IPS-20b (cell line): ENCODE results near the gene DUSP16.

Experiments used
- H3K27ac ChIP-seq: one replicate; pipeline ENCODE4 v1.5.1; 2013; ENCODE audit warnings: low read length
- H3K27me3 ChIP-seq: 2 replicates; pipeline ENCODE4 v1.6.1; 2013; ENCODE audit warnings: mild to moderate bottlenecking, low read length, inconsistent platforms; ENCODE audit not compliant: insufficient read depth
- H3K36me3 ChIP-seq: 2 replicates; pipeline ENCODE4 v1.6.1; 2013; ENCODE audit warnings: low read depth, mild to moderate bottlenecking, inconsistent platforms, low read length, moderate library complexity; ENCODE audit not compliant: insufficient read depth
- H3K4me1 ChIP-seq: 2 replicates; pipeline ENCODE4 v1.6.1; 2013; ENCODE audit warnings: mild to moderate bottlenecking, control low read depth, inconsistent platforms, low read length, moderate library complexity; ENCODE audit not compliant: insufficient read depth
- H3K4me3 ChIP-seq: 2 replicates; pipeline ENCODE4 v1.5.1; 2013; ENCODE audit warnings: mild to moderate bottlenecking, low read length, inconsistent platforms
- H3K9ac ChIP-seq: 2 replicates; pipeline ENCODE4 v1.6.1; 2013; ENCODE audit warnings: low read depth, mild to moderate bottlenecking, inconsistent platforms, low read length, moderate library complexity
- H3K9me3 ChIP-seq: 2 replicates; pipeline ENCODE4 v1.6.1; 2013; ENCODE audit warnings: mild to moderate bottlenecking, low read depth, low read length, inconsistent platforms; ENCODE audit not compliant: insufficient read depth

The DUSP16 gene

GRCh38 chr12:12486661-12487240 lies 75.9 kb downstream of the DUSP16 start:
- H3K9ac ChIP-seq: no peak overlapping the region
- H3K27ac ChIP-seq: no peak overlapping the region
- no peaks in the 10 kb centered on the region for H3K27me3 ChIP-seq
- no peak overlapping the region for H3K4me3 ChIP-seq
- H3K36me3 ChIP-seq: peaks cover 60% of the 10 kb centered on the region
- no peaks in the 10 kb centered on the region for H3K9me3 ChIP-seq
- no peaks in the 10 kb centered on the region for H3K4me1 ChIP-seq

- Histone ChIP-seq H3K4me1 (no peaks in the 10 kb centered on the region), H3K9ac (no peak overlapping the region), H3K4me3 (no peak overlapping the region), H3K9me3 (no peaks in the 10 kb centered on the region), H3K36me3 (peaks cover 67% of the 10 kb centered on the region), H3K27ac (no peak overlapping the region), H3K27me3 (no peaks in the 10 kb centered on the region)
Measured at GRCh38 chr12:12483438-12483837, 79.2 kb downstream of the DUSP16 start.

- Histone ChIP-seq H3K9ac (no peak overlapping the region), H3K4me1 (no peaks in the 10 kb centered on the region), H3K4me3 (no peak overlapping the region), H3K27ac (no peak overlapping the region), H3K9me3 (no peaks in the 10 kb centered on the region), H3K36me3 (peaks cover 71% of the 10 kb centered on the region), H3K27me3 (no peaks in the 10 kb centered on the region)
Measured at GRCh38 chr12:12482959-12483358, 79.7 kb downstream of the DUSP16 start.

GRCh38 chr12:12482150-12482761 lies 80.4 kb downstream of the DUSP16 start:
- Histone ChIP-seq H3K27ac (no peak overlapping the region), H3K9ac (no peak overlapping the region), H3K27me3 (no peaks in the 10 kb centered on the region), H3K36me3 (peaks cover 78% of the 10 kb centered on the region), H3K4me1 (no peaks in the 10 kb centered on the region), H3K4me3 (no peak overlapping the region), H3K9me3 (no peaks in the 10 kb centered on the region)

- Histone ChIP-seq H3K4me3 (no peak overlapping the region), H3K9me3 (no peaks in the 10 kb centered on the region), H3K27me3 (no peaks in the 10 kb centered on the region), H3K9ac (no peak overlapping the region), H3K36me3 (peaks cover 78% of the 10 kb centered on the region), H3K4me1 (no peaks in the 10 kb centered on the region), H3K27ac (no peak overlapping the region)
Measured at GRCh38 chr12:12481631-12482030, 81.0 kb downstream of the DUSP16 start.

GRCh38 chr12:12480074-12480473 lies 82.6 kb downstream of the DUSP16 start:
- Histone ChIP-seq H3K27me3 (no peaks in the 10 kb centered on the region), H3K27ac (no peak overlapping the region), H3K4me3 (no peak overlapping the region), H3K9me3 (no peaks in the 10 kb centered on the region), H3K36me3 (peaks cover 81% of the 10 kb centered on the region), H3K9ac (no peak overlapping the region), H3K4me1 (no peaks in the 10 kb centered on the region)

GRCh38 chr12:12477532-12477890 lies 85.2 kb downstream of the DUSP16 start:
- Histone ChIP-seq H3K36me3 (peaks cover 84% of the 10 kb centered on the region), H3K9ac (no peak overlapping the region), H3K27me3 (no peaks in the 10 kb centered on the region), H3K4me1 (no peaks in the 10 kb centered on the region), H3K4me3 (no peak overlapping the region), H3K9me3 (no peaks in the 10 kb centered on the region), H3K27ac (no peak overlapping the region)

GRCh38 chr12:12476857-12477531 lies 85.7 kb downstream of the DUSP16 start:
- Histone ChIP-seq H3K4me3 (no peak overlapping the region), H3K9me3 (no peaks in the 10 kb centered on the region), H3K36me3 (peaks cover 79% of the 10 kb centered on the region), H3K9ac (no peak overlapping the region), H3K27ac (no peak overlapping the region), H3K27me3 (no peaks in the 10 kb centered on the region), H3K4me1 (no peaks in the 10 kb centered on the region)

- Histone ChIP-seq H3K27me3 (no peaks in the 10 kb centered on the region), H3K9me3 (peaks cover 9% of the 10 kb centered on the region; the same call in 1 of the 2 replicates), H3K4me1 (no peaks in the 10 kb centered on the region), H3K9ac (no peak overlapping the region), H3K27ac (no peak overlapping the region), H3K36me3 (peaks cover 66% of the 10 kb centered on the region), H3K4me3 (no peak overlapping the region)
Measured at GRCh38 chr12:12474931-12475795, 87.5 kb downstream of the DUSP16 start.

- Histone ChIP-seq H3K36me3 (peaks cover 59% of the 10 kb centered on the region), H3K27me3 (no peaks in the 10 kb centered on the region), H3K9me3 (peaks cover 9% of the 10 kb centered on the region; the same call in 1 of the 2 replicates), H3K4me3 (no peak overlapping the region), H3K27ac (no peak overlapping the region), H3K4me1 (no peaks in the 10 kb centered on the region), H3K9ac (no peak overlapping the region)
Measured at GRCh38 chr12:12474471-12474928, 88.2 kb downstream of the DUSP16 start.

- no peaks in the 10 kb centered on the region for H3K27me3 ChIP-seq
- H3K27ac ChIP-seq: no peak overlapping the region
- H3K9ac ChIP-seq: no peak overlapping the region
- peaks cover 9% of the 10 kb centered on the region; the same call in 1 of the 2 replicates for H3K9me3 ChIP-seq
- H3K4me3 ChIP-seq: no peak overlapping the region
- peaks cover 46% of the 10 kb centered on the region for H3K36me3 ChIP-seq
- H3K4me1 ChIP-seq: no peaks in the 10 kb centered on the region
Measured at GRCh38 chr12:12473223-12473622, 89.4 kb downstream of the DUSP16 start.
